Lower lobe of right lung (tissue), 2 donors: ENCODE data around the gene FRMD4A. TPM values are rescaled to one million over a fixed set of nuclear protein-coding genes. Genes with fewer than 3 reads are reported as not detected.

Experiments
- ATAC-seq, 2 donors: fragments of 200-7000 bp; cut with Tn5 transposase; one replicate each; pipeline ENCODE4 v1.9.1; 2020 to 2022; ENCODE audit warnings: mild to moderate bottlenecking in 2 of 2, moderate library complexity in 2 of 2
- DNase-seq: peaks from one replicate; pipeline ENCODE4 v3.0.0-alpha.2; 2020
- H3K27ac ChIP-seq: fragments of 200-600 bp; one replicate; pipeline ENCODE4 v1.8.0; 2022
- H3K27me3 ChIP-seq: fragments of 200-600 bp; one replicate; pipeline ENCODE4 v1.8.0; 2022; ENCODE audit warnings: low read depth
- H3K36me3 ChIP-seq: fragments of 200-600 bp; one replicate; pipeline ENCODE4 v1.8.0; 2022; ENCODE audit warnings: mild to moderate bottlenecking
- H3K4me1 ChIP-seq: fragments of 200-600 bp; one replicate; pipeline ENCODE4 v1.8.0; 2022
- H3K4me3 ChIP-seq: fragments of 200-600 bp; one replicate; pipeline ENCODE4 v1.8.0; 2022; ENCODE audit warnings: mild to moderate bottlenecking
- H3K9me3 ChIP-seq: fragments of 200-600 bp; one replicate; pipeline ENCODE4 v1.8.0; 2022
- CTCF ChIP-seq: fragments of 200-600 bp; IDR thresholded peaks from one replicate; pipeline ENCODE4 v1.8.0; 2022; ENCODE audit warnings: antibody characterized with exemption, mild to moderate bottlenecking
- intact Hi-C: fragments of 100-400 bp; cut with DNase I; formaldehyde crosslinking; loops from one replicate; pipeline ENCODE4 v1.11.0; 2022
- total RNA-seq: library from RNA; stranded (reverse); fragmentation: NEBNext Ultra II Directional; extraction: Animal tissue kit (Norgen Biotek cat#: 25700); gene quantifications from one replicate; pipeline ENCODE4 v1.2.1, GENCODE V29; 2021
- donor health status: DM: no; HTN: yes; CAD: no; lungs with severe emphysema.

FRMD4A gene
- total RNA-seq, 1 donor from 2014 or later = 64.8 TPM

- no peak overlapping the region for H3K4me3 ChIP-seq
- ATAC-seq = no peak
- H3K27me3 ChIP-seq = no peaks in the 10 kb centered on the region
- TF ChIP-seq CTCF = no peak
- DNase-seq = no peak
- H3K9me3 ChIP-seq = no peaks in the 10 kb centered on the region
- peaks cover 61% of the 10 kb centered on the region for H3K36me3 ChIP-seq
- intact Hi-C loops = no loop called here
- peaks cover 23% of the 10 kb centered on the region for H3K4me1 ChIP-seq
- H3K27ac ChIP-seq = no peak overlapping the region
These were observed 672.5 kb downstream of the FRMD4A start for GRCh38 chr10:13658264-13658663.

- H3K27me3 ChIP-seq = no peaks in the 10 kb centered on the region
- ATAC-seq (no peak), DNase-seq (no peak)
- no peak overlapping the region for H3K27ac ChIP-seq
- intact Hi-C loops = no loop called here
- TF ChIP-seq CTCF = no peak
- H3K9me3 ChIP-seq = no peaks in the 10 kb centered on the region
- no peak overlapping the region for H3K4me3 ChIP-seq
- H3K4me1 ChIP-seq = peaks cover 23% of the 10 kb centered on the region
- peaks cover 63% of the 10 kb centered on the region for H3K36me3 ChIP-seq
These were observed 673.5 kb downstream of the FRMD4A start for GRCh38 chr10:13657101-13657680.

- Histone ChIP-seq H3K4me1 (peaks cover 23% of the 10 kb centered on the region), H3K36me3 (peaks cover 70% of the 10 kb centered on the region), H3K27ac (no peak overlapping the region), H3K9me3 (no peaks in the 10 kb centered on the region), H3K4me3 (no peak overlapping the region), H3K27me3 (no peaks in the 10 kb centered on the region)
- no peak for TF ChIP-seq CTCF
- DNase-seq (no peak), ATAC-seq (no peak)
- intact Hi-C loops = no loop called here
These were observed 674.2 kb downstream of the FRMD4A start for GRCh38 chr10:13656337-13657100.

- Histone ChIP-seq H3K9me3 (no peaks in the 10 kb centered on the region), H3K36me3 (peaks cover 86% of the 10 kb centered on the region), H3K27ac (no peak overlapping the region), H3K4me1 (peaks cover 18% of the 10 kb centered on the region), H3K27me3 (no peaks in the 10 kb centered on the region), H3K4me3 (no peak overlapping the region)
- no peak for TF ChIP-seq CTCF
- DNase-seq (no peak), ATAC-seq (no peak)
- intact Hi-C loops = no loop called here
These were observed 675.9 kb downstream of the FRMD4A start for GRCh38 chr10:13654846-13655245.

GRCh38 chr10:13654118-13654830 is 676.5 kb downstream of the FRMD4A start:
- Histone ChIP-seq H3K9me3 (no peaks in the 10 kb centered on the region), H3K4me1 (peaks cover 13% of the 10 kb centered on the region), H3K27me3 (no peaks in the 10 kb centered on the region), H3K4me3 (no peak overlapping the region), H3K36me3 (peaks cover 92% of the 10 kb centered on the region), H3K27ac (no peak overlapping the region)
- intact Hi-C loops = no loop called here
- DNase-seq = no peak
- no peak for ATAC-seq
- TF ChIP-seq CTCF = no peak
